GM12878 (cell line): ENCODE data around the gene PDRG1. TPM values are rescaled to one million over a fixed set of nuclear protein-coding genes. Genes with fewer than 3 reads are reported as not detected.

Experiments used
- ATAC-seq: fragments of 200-7000 bp; cut with Tn5 transposase; 3 replicates; pipeline ENCODE4 v1.9.1; 2020; ENCODE audit warnings: mild to moderate bottlenecking, moderate library complexity
- BruUV-seq: library from RNA; stranded (reverse); fragments of 400-500 nt; replicated peaks from 2 replicates; lab custom pipeline; 2021; lab: Mats Ljungman, UMichigan
- CTCF ChIA-PET: fragments of 300-600 bp; sonication (Branson Sonifier 250); formaldehyde crosslinking; extraction: SDS; loops from one replicate; lab custom pipeline; 2021; ENCODE audit warnings: inconsistent platforms; lab: Yijun Ruan, JAX
- POLR2A ChIA-PET: fragments of 350-600 bp; formaldehyde crosslinking; extraction: SDS; loops from one replicate; lab custom pipeline; 2021; ENCODE audit warnings: inconsistent platforms; lab: Charles Lee
- RAD21 ChIA-PET: fragments of 300-600 bp; sonication (Branson Sonifier 250); formaldehyde crosslinking; loops from one replicate; lab custom pipeline; 2023; ENCODE audit warnings: antibody characterized with exemption; ENCODE audit not compliant: unreplicated experiment; lab: Charles Lee
- SMC1A ChIA-PET: fragments of 300-600 bp; sonication (Branson Sonifier 250); formaldehyde crosslinking; loops from one replicate; lab custom pipeline; 2023; ENCODE audit not compliant: unreplicated experiment, uncharacterized antibody; lab: Charles Lee
- DNase-seq: peaks from one replicate; pipeline ENCODE4 v3.0.0-alpha.2; 2011; ENCODE audit warnings: low read depth, low spot score
- FAIRE-seq: peaks from 3 replicates; lab custom pipeline; 2011; peaks lifted over from hg19 to GRCh38; lab: Jason Lieb, UNC
- H2AFZ ChIP-seq: 2 replicates; pipeline ENCODE4 v1.6.0; 2011; ENCODE audit warnings: low read depth, low read length, control low read depth; ENCODE audit not compliant: control insufficient read depth
- H3K27ac ChIP-seq: 2 replicates; pipeline ENCODE4 v1.5.1; 2011; ENCODE audit warnings: control low read depth; ENCODE audit not compliant: control insufficient read depth, insufficient read depth
- H3K27me3 ChIP-seq, 2 experiments: replicated peaks in 1 of 2; 2 replicates each; pipeline versions ENCODE4 v1.6.0 to v1.6.1; 2011; ENCODE audit warnings: low read length in 1 of 2; ENCODE audit not compliant: control insufficient read depth in 2 of 2, insufficient read depth in 2 of 2
- H3K36me3 ChIP-seq, 2 experiments: 2 replicates each; pipeline ENCODE4 v1.5.1; 2011; ENCODE audit warnings: low read length in 1 of 2; ENCODE audit not compliant: control insufficient read depth in 2 of 2, insufficient read depth in 2 of 2
- H3K4me1 ChIP-seq: 2 replicates; pipeline ENCODE4 v1.6.1; 2011; ENCODE audit warnings: mild to moderate bottlenecking, low read length, moderate library complexity, mixed read lengths; ENCODE audit not compliant: control insufficient read depth, insufficient read depth
- H3K4me2 ChIP-seq: 2 replicates; pipeline ENCODE4 v1.6.0; 2011; ENCODE audit warnings: control low read depth; ENCODE audit not compliant: control insufficient read depth, insufficient read depth
- H3K4me3 ChIP-seq: fragments of 200-600 bp; sonication (generic); 2 replicates; pipeline ENCODE4 v1.5.1; 2016
- H3K79me2 ChIP-seq: 2 replicates; pipeline ENCODE4 v1.6.0; 2011; ENCODE audit warnings: low read length; ENCODE audit not compliant: control insufficient read depth, insufficient read depth
- H3K9ac ChIP-seq: 2 replicates; pipeline ENCODE4 v1.8.0; 2011; ENCODE audit warnings: low read length, control low read depth, mixed read lengths; ENCODE audit not compliant: control insufficient read depth, insufficient read depth
- H3K9me3 ChIP-seq: replicated peaks from 3 replicates; pipeline ENCODE4 v1.5.1; 2011; ENCODE audit warnings: mild to moderate bottlenecking, low read length; ENCODE audit not compliant: control insufficient read depth, insufficient read depth
- H4K20me1 ChIP-seq: 2 replicates; pipeline ENCODE4 v1.6.0; 2011; ENCODE audit not compliant: control insufficient read depth, insufficient read depth
- ASH2L ChIP-seq: fragments of 300-600, 200-600 bp; sonication (generic); IDR thresholded peaks from 2 replicates; pipeline ENCODE4 v1.6.1; 2017; ENCODE audit warnings: low read depth, mild to moderate bottlenecking, borderline replicate concordance
- BACH1 ChIP-seq: fragments of 450-650 bp; IDR thresholded peaks from 2 replicates; pipeline ENCODE4 v1.6.1; 2017; ENCODE audit warnings: mild to moderate bottlenecking, borderline replicate concordance
- CBFB ChIP-seq: IDR thresholded peaks from 2 replicates; pipeline ENCODE4 v1.6.1; 2016; ENCODE audit warnings: antibody characterized with exemption, low read depth
- CBX5 ChIP-seq: sonication (generic); IDR thresholded peaks from 2 replicates; pipeline ENCODE4 v1.6.1; 2016; ENCODE audit warnings: low read depth, moderate library complexity, mild to moderate bottlenecking, inconsistent platforms
- FOXK2 ChIP-seq: fragments of 450-650 bp; IDR thresholded peaks from 2 replicates; pipeline ENCODE4 v1.6.1; 2017; ENCODE audit warnings: mild to moderate bottlenecking, moderate library complexity
- JUNB ChIP-seq: IDR thresholded peaks from 2 replicates; pipeline ENCODE4 v1.6.1; 2016; ENCODE audit warnings: antibody characterized with exemption, mild to moderate bottlenecking
- MYC ChIP-seq: IDR thresholded peaks from 2 replicates; pipeline ENCODE4 v1.6.1; 2011; ENCODE audit warnings: mild to moderate bottlenecking, low read length, moderate library complexity, inconsistent platforms; ENCODE audit not compliant: insufficient read depth, insufficient replicate concordance, insufficient read length, severe bottlenecking
- NFXL1 ChIP-seq: fragments of 450-650 bp; IDR thresholded peaks from 2 replicates; pipeline ENCODE4 v1.6.1; 2017; ENCODE audit warnings: antibody characterized with exemption, mild to moderate bottlenecking, borderline replicate concordance
- NR2F1 ChIP-seq: fragments of 450-650 bp; conservative IDR thresholded peaks from 2 replicates; pipeline ENCODE4 v1.6.1; 2017; ENCODE audit warnings: mild to moderate bottlenecking
- POU2F2 ChIP-seq: IDR thresholded peaks from 3 replicates; pipeline ENCODE4 v1.6.1; 2011; ENCODE audit warnings: low read depth, mild to moderate bottlenecking, low read length, borderline replicate concordance
- RELA ChIP-seq: fragments of 450-650 bp; IDR thresholded peaks from 2 replicates; pipeline ENCODE4 v1.8.0; 2014; ENCODE audit warnings: borderline replicate concordance; ENCODE audit not compliant: partially characterized antibody
- SMAD5 ChIP-seq: IDR thresholded peaks from 2 replicates; pipeline ENCODE4 v1.6.1; 2016; ENCODE audit warnings: antibody characterized with exemption, low read depth
- SMC3 ChIP-seq: IDR thresholded peaks from 2 replicates; pipeline ENCODE4 v1.6.1; 2011; ENCODE audit warnings: low read length, improper control_type of control experiment, borderline replicate concordance
- ZNF217 ChIP-seq: fragments of 450-650 bp; IDR thresholded peaks from 2 replicates; pipeline ENCODE4 v1.6.1; 2017; ENCODE audit warnings: antibody characterized with exemption, mild to moderate bottlenecking
- ZSCAN29 ChIP-seq: fragments of 450-650 bp; IDR thresholded peaks from 2 replicates; pipeline ENCODE4 v1.6.1; 2017; ENCODE audit warnings: mild to moderate bottlenecking, moderate library complexity
- WGBS: methylation state at CpG from one replicate; pipeline ENCODE4 v1.1.6; 2016; ENCODE audit warnings: low lambda C conversion rate; ENCODE audit not compliant: insufficient replicate concordance, insufficient coverage; ENCODE audit errors: missing lambda C conversion rate; 5-methylcytosine and 5-hydroxymethylcytosine counted together
- in situ Hi-C: fragments of 300-500 bp; cut with MboI; formaldehyde crosslinking; loops from 9 replicates; pipeline ENCODE4 v1.14.3; 2018; ENCODE audit warnings: mixed read lengths
- intact Hi-C: fragments of 100-400 bp; cut with micrococcal nuclease; formaldehyde crosslinking; loops from one replicate; pipeline ENCODE4 v1.14.2; 2022; ENCODE audit not compliant: unreplicated experiment
- polyA plus RNA-seq, 11 experiments: library from polyadenylated mRNA; depleted of rRNA in 4 of 11; unstranded in 6 of 11; stranded (reverse) in 5 of 11; fragments of >200 nt; fragmentation: Nextera tagmentation in 4 of 11; fragmentation: Illumina TruSeq in 1 of 11; extraction: Ambion mirVana in 4 of 11; extraction: Trizol in 1 of 11; gene quantifications; 1 replicate in 1 of 11; 2 replicates in 10 of 11; pipeline versions ENCODE4 v1.2.1 to v1.2.3, GENCODE V29; 2011 to 2016; ENCODE audit warnings: inconsistent platforms in 2 of 11, missing spikeins in 2 of 11, low read depth in 1 of 11
- total RNA-seq, 4 experiments: library from RNA; depleted of rRNA in 3 of 4; stranded (reverse); fragments of >200 nt in 3 of 4; fragmentation: Illumina TruSeq in 1 of 4; extraction: Trizol in 1 of 4; gene quantifications; 2 replicates each; pipeline versions ENCODE4 v1.2.1 to v1.2.3, GENCODE V29; 2013 to 2021
- TF ChIP-seq, protein P1 (sequence below): fragments of 450-650 bp; IDR thresholded peaks from 2 replicates; pipeline ENCODE4 v1.6.1; 2016; ENCODE audit warnings: mild to moderate bottlenecking
- TF ChIP-seq, protein P2 (sequence below): fragments of 450-650 bp; IDR thresholded peaks from 2 replicates; pipeline ENCODE4 v1.6.1; 2017; ENCODE audit warnings: mild to moderate bottlenecking, moderate library complexity
- TF ChIP-seq, protein P3 (sequence below): fragments of 450-650 bp; IDR thresholded peaks from 2 replicates; pipeline ENCODE4 v1.6.1; 2017; ENCODE audit warnings: mild to moderate bottlenecking

PDRG1 gene
- total and polyA plus RNA-seq, 10 of the 15 experiments (the other 5 are each of a cell fraction or from before 2014, with no cell fraction given) = 11.1 to 55.8 (median 23.3) TPM

DNA sequence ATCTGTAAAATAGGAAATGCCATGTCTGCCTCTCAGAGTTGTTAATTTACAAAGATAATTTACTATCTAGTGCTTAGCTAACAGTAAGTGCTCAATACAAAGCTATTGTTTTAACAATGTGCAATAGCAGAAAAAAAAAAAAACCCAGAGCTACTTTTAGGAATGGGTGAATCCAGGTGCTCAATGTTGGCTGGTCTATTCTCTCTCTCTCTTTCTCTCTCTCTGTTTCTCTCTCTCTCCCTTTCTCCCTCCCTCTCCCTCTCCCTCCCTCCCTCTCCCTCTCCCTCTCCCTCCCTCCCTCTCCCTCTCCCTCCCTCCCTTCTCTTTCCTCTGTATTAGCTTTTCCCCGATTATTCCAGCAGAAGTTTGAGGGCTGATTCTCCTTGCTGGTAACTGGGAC, 14.0 kb downstream of the PDRG1 start (continued):
- TF ChIP-seq, protein P1, sequence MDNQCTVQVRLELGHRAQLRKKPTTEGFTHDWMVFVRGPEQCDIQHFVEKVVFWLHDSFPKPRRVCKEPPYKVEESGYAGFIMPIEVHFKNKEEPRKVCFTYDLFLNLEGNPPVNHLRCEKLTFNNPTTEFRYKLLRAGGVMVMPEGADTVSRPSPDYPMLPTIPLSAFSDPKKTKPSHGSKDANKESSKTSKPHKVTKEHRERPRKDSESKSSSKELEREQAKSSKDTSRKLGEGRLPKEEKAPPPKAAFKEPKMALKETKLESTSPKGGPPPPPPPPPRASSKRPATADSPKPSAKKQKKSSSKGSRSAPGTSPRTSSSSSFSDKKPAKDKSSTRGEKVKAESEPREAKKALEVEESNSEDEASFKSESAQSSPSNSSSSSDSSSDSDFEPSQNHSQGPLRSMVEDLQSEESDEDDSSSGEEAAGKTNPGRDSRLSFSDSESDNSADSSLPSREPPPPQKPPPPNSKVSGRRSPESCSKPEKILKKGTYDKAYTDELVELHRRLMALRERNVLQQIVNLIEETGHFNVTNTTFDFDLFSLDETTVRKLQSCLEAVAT = no peak
- TF ChIP-seq SMAD5 (no peak), NR2F1 (no peak), CBX5 (no peak), ZNF217 (no peak)
- TF ChIP-seq, protein P2, sequence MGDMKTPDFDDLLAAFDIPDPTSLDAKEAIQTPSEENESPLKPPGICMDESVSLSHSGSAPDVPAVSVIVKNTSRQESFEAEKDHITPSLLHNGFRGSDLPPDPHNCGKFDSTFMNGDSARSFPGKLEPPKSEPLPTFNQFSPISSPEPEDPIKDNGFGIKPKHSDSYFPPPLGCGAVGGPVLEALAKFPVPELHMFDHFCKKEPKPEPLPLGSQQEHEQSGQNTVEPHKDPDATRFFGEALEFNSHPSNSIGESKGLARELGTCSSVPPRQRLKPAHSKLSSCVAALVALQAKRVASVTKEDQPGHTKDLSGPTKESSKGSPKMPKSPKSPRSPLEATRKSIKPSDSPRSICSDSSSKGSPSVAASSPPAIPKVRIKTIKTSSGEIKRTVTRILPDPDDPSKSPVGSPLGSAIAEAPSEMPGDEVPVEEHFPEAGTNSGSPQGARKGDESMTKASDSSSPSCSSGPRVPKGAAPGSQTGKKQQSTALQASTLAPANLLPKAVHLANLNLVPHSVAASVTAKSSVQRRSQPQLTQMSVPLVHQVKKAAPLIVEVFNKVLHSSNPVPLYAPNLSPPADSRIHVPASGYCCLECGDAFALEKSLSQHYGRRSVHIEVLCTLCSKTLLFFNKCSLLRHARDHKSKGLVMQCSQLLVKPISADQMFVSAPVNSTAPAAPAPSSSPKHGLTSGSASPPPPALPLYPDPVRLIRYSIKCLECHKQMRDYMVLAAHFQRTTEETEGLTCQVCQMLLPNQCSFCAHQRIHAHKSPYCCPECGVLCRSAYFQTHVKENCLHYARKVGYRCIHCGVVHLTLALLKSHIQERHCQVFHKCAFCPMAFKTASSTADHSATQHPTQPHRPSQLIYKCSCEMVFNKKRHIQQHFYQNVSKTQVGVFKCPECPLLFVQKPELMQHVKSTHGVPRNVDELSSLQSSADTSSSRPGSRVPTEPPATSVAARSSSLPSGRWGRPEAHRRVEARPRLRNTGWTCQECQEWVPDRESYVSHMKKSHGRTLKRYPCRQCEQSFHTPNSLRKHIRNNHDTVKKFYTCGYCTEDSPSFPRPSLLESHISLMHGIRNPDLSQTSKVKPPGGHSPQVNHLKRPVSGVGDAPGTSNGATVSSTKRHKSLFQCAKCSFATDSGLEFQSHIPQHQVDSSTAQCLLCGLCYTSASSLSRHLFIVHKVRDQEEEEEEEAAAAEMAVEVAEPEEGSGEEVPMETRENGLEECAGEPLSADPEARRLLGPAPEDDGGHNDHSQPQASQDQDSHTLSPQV = no peak
- TF ChIP-seq, all 136 proteins: peak for 0

DNA sequence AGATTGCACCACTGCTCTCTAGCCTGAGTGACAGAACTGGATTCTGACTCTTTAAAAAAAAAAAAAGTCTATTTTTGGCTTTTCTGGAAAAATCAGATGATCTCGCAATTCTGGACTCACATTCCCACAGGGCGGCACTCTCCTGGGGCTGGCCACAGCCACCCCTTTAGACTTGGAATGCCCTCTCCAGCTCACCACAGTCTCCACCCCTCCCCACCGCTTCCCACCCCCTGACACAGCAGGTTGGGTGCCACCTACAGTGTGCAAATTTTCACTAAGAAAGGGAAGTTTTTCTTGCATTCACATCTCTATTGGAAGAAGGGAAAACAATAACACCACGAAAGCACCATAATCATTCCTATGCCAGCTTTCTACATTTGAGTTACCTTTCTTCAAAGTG, 15.4 kb downstream of the PDRG1 start:
- H3K79me2 ChIP-seq = no peaks in the 10 kb centered on the region
- FAIRE-seq = no peak
- H4K20me1 ChIP-seq = no peaks in the 10 kb centered on the region
- no peaks in the 10 kb centered on the region for H3K4me1 ChIP-seq
- no peak for ATAC-seq
- WGBS = 64% methylated on average over 4 of the region's 4 CpGs
- no peak overlapping the region for H3K4me2 ChIP-seq
- H3K27me3 ChIP-seq = no peaks in the 10 kb centered on the region
- intact Hi-C loops (no loop called here), in situ Hi-C loops (no loop called here)
- ChIA-PET SMC1A (no interaction called here), POLR2A (interaction anchor here (0.7 kb wide), 1 partner anchor 45 kb away, joined by 4 read pairs; no protein-coding TSS in a partner anchor), CTCF (interaction anchor here (1.0 to 1.3 kb wide), 2 partner anchors 16 to 96 kb away, joined by 3 read pairs; partner anchors contain the start of gene PDRG1), RAD21 (interaction anchor here (1.7 kb wide), 1 partner anchor 16 kb away, joined by 5 read pairs; the partner anchor contains the start of gene PDRG1)
- no peak overlapping the region for H3K27ac ChIP-seq
- H3K4me3 ChIP-seq = no peak overlapping the region
- BruUV-seq = no TSS peak
- H3K9ac ChIP-seq = no peak overlapping the region
- H3K9me3 ChIP-seq = no peaks in the 10 kb centered on the region
- DNase-seq = no peak
- no peaks in the 10 kb centered on the region for H3K36me3 ChIP-seq
- H2AFZ ChIP-seq = no peak overlapping the region
- no peak for TF ChIP-seq CBFB
- TF ChIP-seq ASH2L = no peak
- no peak for TF ChIP-seq BACH1
- TF ChIP-seq MYC = no peak
- TF ChIP-seq ZSCAN29 = no peak
- no peak for TF ChIP-seq NFXL1
- no peak for TF ChIP-seq POU2F2
- no peak for TF ChIP-seq JUNB
- no peak for TF ChIP-seq SMC3
- no peak for TF ChIP-seq RELA
- TF ChIP-seq FOXK2 = no peak
- TF ChIP-seq, protein P3, sequence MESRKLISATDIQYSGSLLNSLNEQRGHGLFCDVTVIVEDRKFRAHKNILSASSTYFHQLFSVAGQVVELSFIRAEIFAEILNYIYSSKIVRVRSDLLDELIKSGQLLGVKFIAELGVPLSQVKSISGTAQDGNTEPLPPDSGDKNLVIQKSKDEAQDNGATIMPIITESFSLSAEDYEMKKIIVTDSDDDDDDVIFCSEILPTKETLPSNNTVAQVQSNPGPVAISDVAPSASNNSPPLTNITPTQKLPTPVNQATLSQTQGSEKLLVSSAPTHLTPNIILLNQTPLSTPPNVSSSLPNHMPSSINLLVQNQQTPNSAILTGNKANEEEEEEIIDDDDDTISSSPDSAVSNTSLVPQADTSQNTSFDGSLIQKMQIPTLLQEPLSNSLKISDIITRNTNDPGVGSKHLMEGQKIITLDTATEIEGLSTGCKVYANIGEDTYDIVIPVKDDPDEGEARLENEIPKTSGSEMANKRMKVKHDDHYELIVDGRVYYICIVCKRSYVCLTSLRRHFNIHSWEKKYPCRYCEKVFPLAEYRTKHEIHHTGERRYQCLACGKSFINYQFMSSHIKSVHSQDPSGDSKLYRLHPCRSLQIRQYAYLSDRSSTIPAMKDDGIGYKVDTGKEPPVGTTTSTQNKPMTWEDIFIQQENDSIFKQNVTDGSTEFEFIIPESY = no peak
